Renal pelvis (tissue), 4 donors: ENCODE measurements around the gene YWHAG. TPM values are rescaled to one million over a fixed set of nuclear protein-coding genes. Genes with fewer than 3 reads are reported as not detected.
"Not testable (repeated sequence)": the region's sequence is repeated elsewhere in the genome, so short reads cannot be mapped to it uniquely, and the experiment has no call there.

Experiments
- DNase-seq: peaks from one replicate; pipeline ENCODE4 v3.0.0-alpha.2; 2013
- polyA plus RNA-seq, 3 donors: library from polyadenylated mRNA; unstranded; fragments of 120-200 nt; gene quantifications; one replicate each; pipeline ENCODE4 v1.2.1, GENCODE V29; 2013; ENCODE audit not compliant: insufficient read length in 3 of 3

Gene YWHAG
- polyA plus RNA-seq, 3 donors = 116 to 125 (median 116) TPM

GRCh38 chr7:76387789-76388188, 29.0 kb upstream of the YWHAG start:
- DNase-seq = not testable (repeated sequence)

GRCh38 chr7:76386691-76387260, 28.0 kb upstream of the YWHAG start:
- DNase-seq = no peak

GRCh38 chr7:76383089-76383944, 24.5 kb upstream of the YWHAG start:
- DNase-seq = no peak

GRCh38 chr7:76381814-76382213, 23.0 kb upstream of the YWHAG start:
- no peak for DNase-seq

GRCh38 chr7:76380623-76380966, 21.8 kb upstream of the YWHAG start:
- no peak for DNase-seq

- DNase-seq = no peak
Measured at GRCh38 chr7:76377186-76377918, 18.6 kb upstream of the YWHAG start.

- DNase-seq = no peak
Measured at GRCh38 chr7:76375251-76375650, 16.5 kb upstream of the YWHAG start.

GRCh38 chr7:76372984-76373833, 14.4 kb upstream of the YWHAG start:
- no peak for DNase-seq

- DNase-seq = no peak
Measured at GRCh38 chr7:76371396-76371795, 12.6 kb upstream of the YWHAG start.

GRCh38 chr7:76369018-76369417, 10.2 kb upstream of the YWHAG start:
- no peak for DNase-seq

- DNase-seq = no peak
Measured at GRCh38 chr7:76368190-76368589, 9.4 kb upstream of the YWHAG start.

- DNase-seq = no peak
Measured at GRCh38 chr7:76364198-76364584, 5.4 kb upstream of the YWHAG start.

GRCh38 chr7:76363754-76364153, 5.0 kb upstream of the YWHAG start:
- DNase-seq = not testable (repeated sequence)

- DNase-seq = no peak
Measured at GRCh38 chr7:76359978-76360638, 1.3 kb upstream of the YWHAG start.

- DNase-seq = peak; percentile 98
Measured at GRCh38 chr7:76359111-76359977, 553 bp upstream of the YWHAG start.

GRCh38 chr7:76358011-76358480, 745 bp downstream of the YWHAG start:
- peak; percentile 57 for DNase-seq

GRCh38 chr7:76357475-76358010, 1.2 kb downstream of the YWHAG start:
- no peak for DNase-seq

GRCh38 chr7:76356823-76357222, 2.0 kb downstream of the YWHAG start:
- DNase-seq = no peak

GRCh38 chr7:76356115-76356514, 2.7 kb downstream of the YWHAG start:
- DNase-seq = no peak
